Right lobe of liver (tissue), 6 donors: ENCODE data around the gene SIMC1. TPM values are rescaled to one million over a fixed set of nuclear protein-coding genes. Genes with fewer than 3 reads are reported as not detected.

Experiments
- ATAC-seq, 4 donors: fragments of 200-7000 bp; cut with Tn5 transposase; one replicate each; pipeline ENCODE4 v1.9.1; 2020; ENCODE audit warnings: mild to moderate bottlenecking in 4 of 4, moderate library complexity in 4 of 4
- DNase-seq, 3 donors: peaks; one replicate each; pipeline ENCODE4 v3.0.0-alpha.2; 2020
- H3K27ac ChIP-seq, 3 donors: fragments of 200-600 bp; one replicate each; pipeline ENCODE4 v1.8.0; 2022
- H3K27me3 ChIP-seq, 2 donors: fragments of 200-600 bp; one replicate each; pipeline ENCODE4 v1.8.0; 2022
- H3K36me3 ChIP-seq, 4 donors: fragments of 200-600 bp; sonication (generic) in 1 of 4; one replicate each; pipeline versions ENCODE4 v1.5.1 to v1.8.0; 2017 to 2022; ENCODE audit warnings: control low read depth in 1 of 4
- H3K4me1 ChIP-seq, 4 donors: fragments of 200-600 bp; sonication (generic) in 1 of 4; one replicate each; pipeline versions ENCODE4 v1.5.1 to v1.8.0; 2017 to 2022; ENCODE audit warnings: control low read depth in 1 of 4
- H3K4me3 ChIP-seq, 3 donors: fragments of 200-600 bp; one replicate each; pipeline ENCODE4 v1.8.0; 2022
- H3K9me3 ChIP-seq, 4 donors: fragments of 200-600 bp; sonication (generic) in 1 of 4; one replicate each; pipeline versions ENCODE4 v1.5.1 to v1.8.0; 2017 to 2022; ENCODE audit warnings: control low read depth in 1 of 4
- POLR2A ChIP-seq: fragments of 450-650 bp; IDR thresholded peaks from one replicate; pipeline ENCODE4 v1.6.1; 2017; ENCODE audit warnings: antibody characterized with exemption, mild to moderate bottlenecking
- WGBS: methylation state at CpG from one replicate; pipeline ENCODE4 v1.1.6; 2018; ENCODE audit warnings: low coverage, low lambda C conversion rate; ENCODE audit not compliant: insufficient coverage; ENCODE audit errors: missing lambda C conversion rate; 5-methylcytosine and 5-hydroxymethylcytosine counted together
- intact Hi-C, 2 donors: fragments of 100-400 bp; cut with DNase I; formaldehyde crosslinking; loops; one replicate each; pipeline versions ENCODE4 v1.11.2 to v1.14.1; 2022
- total RNA-seq, 6 experiments: library from RNA; depleted of rRNA in 2 of 6; stranded (reverse); fragments of >200 nt in 2 of 6; fragmentation: NEBNext Ultra II Directional in 3 of 6; extraction: Animal tissue kit (Norgen Biotek cat#: 25700) in 3 of 6; gene quantifications; one replicate each; pipeline versions ENCODE4 v1.1.0 to v1.2.4, GENCODE V29; 2016 to 2023
- TF ChIP-seq, protein P1 (sequence below), 4 donors: fragments of 200-600 bp in 3 of 4; fragments of 450-650 bp in 1 of 4; IDR thresholded peaks; one replicate each; pipeline versions ENCODE4 v1.5.1 to v1.8.0; 2016 to 2022; ENCODE audit warnings: antibody characterized with exemption in 4 of 4, mild to moderate bottlenecking in 2 of 4
- donor health status: DM: no; HTN: yes; CAD: no.
- donor health status: DM: no; HTN: no; CAD: no.
- donor health status: DM: no; HTN: no; CAD: no.
- donor health status: DM: no; HTN: yes; CAD: no.
- donor health status: DM: no; HTN: yes; CAD: no.

SIMC1 gene
- total RNA-seq, 6 experiments from 2014 or later = 7.0 to 21.7 (median 11.2) TPM

DNA sequence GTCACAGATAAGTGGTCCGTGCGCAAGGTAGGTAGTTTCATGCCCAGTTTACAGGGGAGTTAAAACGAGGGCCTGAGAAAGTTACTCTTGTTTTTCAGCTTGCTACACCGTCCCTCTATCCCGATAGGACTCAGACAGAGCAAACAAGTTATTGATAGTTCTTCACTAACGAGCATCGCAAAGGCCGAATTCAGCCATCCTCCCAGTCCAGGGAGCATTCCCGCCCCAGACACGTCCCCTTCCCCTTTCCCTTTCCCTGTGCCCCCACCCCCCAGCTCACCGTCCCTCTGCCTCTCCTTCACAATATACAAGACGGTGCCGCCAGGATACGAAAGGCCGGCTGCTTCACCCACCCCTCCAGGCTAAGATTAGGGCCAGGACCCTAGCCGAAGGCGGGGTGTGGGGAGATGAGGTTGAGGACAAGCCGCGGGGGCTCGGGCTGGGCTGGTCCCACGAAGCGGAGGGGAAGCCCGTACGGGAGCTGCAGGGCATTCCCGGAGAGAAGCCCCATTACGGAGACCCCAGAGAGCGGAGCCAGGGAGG is 122.7 kb downstream of the SIMC1 start:
- peaks cover 0 to 19% (median 4%) of the 10 kb centered on the region in 4 donors for H3K36me3 ChIP-seq
- no peaks in the 10 kb centered on the region for H3K9me3 ChIP-seq
- DNase-seq (peak in 1 of 3 donors; percentile 46), ATAC-seq (peak; percentile 12 to 26 (median 20))
- H3K27me3 ChIP-seq = no peaks in the 10 kb centered on the region
- peak overlapping the region; percentile 68 to 100 (median 95) for H3K4me3 ChIP-seq
- TF ChIP-seq POLR2A = no peak
- TF ChIP-seq, protein P1, sequence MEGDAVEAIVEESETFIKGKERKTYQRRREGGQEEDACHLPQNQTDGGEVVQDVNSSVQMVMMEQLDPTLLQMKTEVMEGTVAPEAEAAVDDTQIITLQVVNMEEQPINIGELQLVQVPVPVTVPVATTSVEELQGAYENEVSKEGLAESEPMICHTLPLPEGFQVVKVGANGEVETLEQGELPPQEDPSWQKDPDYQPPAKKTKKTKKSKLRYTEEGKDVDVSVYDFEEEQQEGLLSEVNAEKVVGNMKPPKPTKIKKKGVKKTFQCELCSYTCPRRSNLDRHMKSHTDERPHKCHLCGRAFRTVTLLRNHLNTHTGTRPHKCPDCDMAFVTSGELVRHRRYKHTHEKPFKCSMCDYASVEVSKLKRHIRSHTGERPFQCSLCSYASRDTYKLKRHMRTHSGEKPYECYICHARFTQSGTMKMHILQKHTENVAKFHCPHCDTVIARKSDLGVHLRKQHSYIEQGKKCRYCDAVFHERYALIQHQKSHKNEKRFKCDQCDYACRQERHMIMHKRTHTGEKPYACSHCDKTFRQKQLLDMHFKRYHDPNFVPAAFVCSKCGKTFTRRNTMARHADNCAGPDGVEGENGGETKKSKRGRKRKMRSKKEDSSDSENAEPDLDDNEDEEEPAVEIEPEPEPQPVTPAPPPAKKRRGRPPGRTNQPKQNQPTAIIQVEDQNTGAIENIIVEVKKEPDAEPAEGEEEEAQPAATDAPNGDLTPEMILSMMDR (IDR thresholded peaks at IDR 0.05) = no peak
- peaks cover 0 to 21% (median 2%) of the 10 kb centered on the region in 4 donors for H3K4me1 ChIP-seq
- intact Hi-C loops = no loop called here
- H3K27ac ChIP-seq = peak overlapping the region; percentile 90 to 91 (median 90)
- WGBS = 1% methylated on average over 27 of the region's 27 CpGs

DNA sequence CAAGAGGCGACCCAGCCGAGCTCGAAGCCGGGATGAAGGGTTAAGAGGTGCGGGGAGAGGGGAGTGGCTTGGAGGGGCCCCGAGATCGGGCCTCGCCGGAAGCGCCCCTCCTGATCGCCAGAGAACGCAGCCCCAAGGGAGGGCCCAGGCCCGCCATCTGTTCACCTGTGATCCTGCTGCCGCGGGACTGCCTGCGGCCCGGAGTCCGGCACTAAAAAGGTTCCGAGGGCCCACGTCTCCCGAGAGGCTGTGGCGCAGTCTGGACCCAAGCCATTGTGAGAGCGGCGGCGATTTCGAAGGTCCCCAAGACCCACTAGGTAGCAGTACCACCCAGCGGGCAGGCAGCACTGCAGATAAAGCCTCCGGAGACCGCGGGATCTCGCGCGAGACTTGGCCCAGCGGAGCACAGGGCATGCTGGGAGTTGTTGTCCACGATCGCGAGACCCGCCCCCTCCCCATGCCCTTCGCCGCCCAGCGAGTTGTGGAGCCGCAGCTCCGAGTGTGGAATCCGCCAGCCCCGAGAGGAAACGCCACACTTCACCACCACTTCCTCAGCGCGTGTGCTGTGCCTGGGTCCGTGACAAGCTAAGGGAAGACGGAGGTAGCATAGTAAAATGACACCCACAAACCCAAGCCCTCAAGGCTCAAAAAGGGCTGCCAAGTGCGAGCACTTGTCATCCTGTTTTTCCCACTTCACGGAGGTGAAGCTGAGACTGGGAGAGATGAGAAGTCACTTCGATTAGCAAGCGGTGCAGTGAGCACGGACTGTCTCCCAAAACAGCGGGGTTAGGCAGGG is 123.4 kb downstream of the SIMC1 start, which contains the start of gene KIAA1191:
TSS of gene KIAA1191 (minus strand) at position 328 of the 796 bp plus-strand sequence. CDS start 2,256 bp downstream, outside the sequence.
- under 1% methylated on average over 29 of the region's 56 CpGs for WGBS
- H3K27ac ChIP-seq = peak within 1 kb of the TSS; percentile 90 to 91 (median 90)
- H3K4me3 ChIP-seq = peak within 1 kb of the TSS; percentile 68 to 100 (median 95)
- H3K4me1 ChIP-seq = peaks cover 0 to 21% (median 2%) of the 10 kb centered on the region in 4 donors
- intact Hi-C loops = no loop called here
- peaks cover 0 to 15% (median 4%) of the 10 kb centered on the region in 4 donors for H3K36me3 ChIP-seq
- H3K9me3 ChIP-seq = no peaks in the 10 kb centered on the region
- peak; percentile 97 to 98 (median 97) for DNase-seq
- peak; percentile 97 for TF ChIP-seq POLR2A
- TF ChIP-seq, protein P1 (IDR thresholded peaks at IDR 0.05) = peak; percentile 25 to 46 (median 38)
- peak; percentile 98 for ATAC-seq
- no peaks in the 10 kb centered on the region for H3K27me3 ChIP-seq

DNA sequence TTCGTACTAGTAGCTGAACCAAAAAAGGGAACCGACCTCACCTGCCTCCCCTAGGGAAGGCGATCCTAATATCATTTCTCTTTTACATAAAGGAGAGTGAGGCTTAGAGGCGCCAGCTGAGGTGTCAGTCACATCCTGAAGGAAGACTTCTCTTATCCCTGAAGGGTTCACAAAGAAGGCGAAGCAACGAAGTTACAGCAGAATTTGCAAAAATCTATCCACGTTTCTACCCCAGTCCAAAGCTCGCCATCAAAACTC is 123.9 kb downstream of the SIMC1 start:
- Histone ChIP-seq H3K27ac (peak overlapping the region; percentile 34 to 91 (median 90)), H3K4me3 (peak overlapping the region; percentile 68 to 100 (median 95))
- 54% methylated on average over 8 of the region's 8 CpGs for WGBS

DNA sequence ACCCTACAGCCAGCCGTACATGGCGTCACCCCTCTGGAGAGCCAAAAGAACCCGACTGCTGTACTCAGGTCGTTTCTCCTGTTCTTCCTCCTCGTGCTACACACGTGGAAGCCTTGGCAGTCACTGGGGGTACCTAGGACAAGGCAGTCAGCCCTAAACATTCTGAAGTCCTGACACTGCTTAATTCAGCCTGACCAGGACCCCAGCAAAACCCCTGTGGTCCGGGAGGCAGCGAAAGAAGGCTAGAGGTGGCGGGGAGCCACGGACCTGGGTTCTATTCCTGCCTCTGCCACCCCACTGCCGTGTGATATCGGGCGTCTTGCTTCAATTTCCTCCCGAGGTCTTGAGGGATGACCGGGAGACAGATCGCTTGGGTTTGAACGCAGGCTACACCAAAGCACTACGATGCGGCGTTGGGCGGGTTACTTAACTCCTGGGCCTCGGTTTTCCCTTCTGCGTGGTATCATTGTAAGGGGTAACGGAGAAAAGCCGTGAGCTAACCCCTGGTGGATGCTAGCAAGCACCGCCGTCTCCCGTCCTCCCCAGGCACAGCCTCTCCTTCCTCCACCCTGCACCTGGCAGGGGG is 126.6 kb downstream of the SIMC1 start:
- intact Hi-C loops = no loop called here

More for the DNA sequence above, 123.9 kb downstream of the SIMC1 start:
- Histone ChIP-seq H3K36me3 (peaks cover 0 to 14% (median 4%) of the 10 kb centered on the region in 4 donors), H3K9me3 (no peaks in the 10 kb centered on the region), H3K27me3 (no peaks in the 10 kb centered on the region), H3K4me1 (peaks cover 0 to 19% (median 2%) of the 10 kb centered on the region in 4 donors)
- no peak for ATAC-seq
- no peak for TF ChIP-seq POLR2A
- TF ChIP-seq, protein P1 (IDR thresholded peaks at IDR 0.05) = no peak
- intact Hi-C loops = no loop called here
- DNase-seq = no peak

More for the DNA sequence above, 126.6 kb downstream of the SIMC1 start:
- DNase-seq = no peak
- Histone ChIP-seq H3K27me3 (no peaks in the 10 kb centered on the region), H3K36me3 (no peaks in the 10 kb centered on the region), H3K9me3 (no peaks in the 10 kb centered on the region), H3K27ac (peak overlapping the region in 1 of 3 donors; percentile 5), H3K4me1 (peaks cover 0 to 13% (median 2%) of the 10 kb centered on the region in 4 donors), H3K4me3 (peak overlapping the region; percentile 69 to 78 (median 74))
- WGBS = 16% methylated on average over 6 of the region's 28 CpGs
- no peak for TF ChIP-seq POLR2A
- TF ChIP-seq, protein P1 (IDR thresholded peaks at IDR 0.05) = no peak
- no peak for ATAC-seq
